ENCODE results near the gene ZNF610.
"Not testable (repeated sequence)": the region's sequence is repeated elsewhere in the genome, so short reads cannot be mapped to it uniquely, and the experiment has no call there.

Gene ZNF610

DNA sequence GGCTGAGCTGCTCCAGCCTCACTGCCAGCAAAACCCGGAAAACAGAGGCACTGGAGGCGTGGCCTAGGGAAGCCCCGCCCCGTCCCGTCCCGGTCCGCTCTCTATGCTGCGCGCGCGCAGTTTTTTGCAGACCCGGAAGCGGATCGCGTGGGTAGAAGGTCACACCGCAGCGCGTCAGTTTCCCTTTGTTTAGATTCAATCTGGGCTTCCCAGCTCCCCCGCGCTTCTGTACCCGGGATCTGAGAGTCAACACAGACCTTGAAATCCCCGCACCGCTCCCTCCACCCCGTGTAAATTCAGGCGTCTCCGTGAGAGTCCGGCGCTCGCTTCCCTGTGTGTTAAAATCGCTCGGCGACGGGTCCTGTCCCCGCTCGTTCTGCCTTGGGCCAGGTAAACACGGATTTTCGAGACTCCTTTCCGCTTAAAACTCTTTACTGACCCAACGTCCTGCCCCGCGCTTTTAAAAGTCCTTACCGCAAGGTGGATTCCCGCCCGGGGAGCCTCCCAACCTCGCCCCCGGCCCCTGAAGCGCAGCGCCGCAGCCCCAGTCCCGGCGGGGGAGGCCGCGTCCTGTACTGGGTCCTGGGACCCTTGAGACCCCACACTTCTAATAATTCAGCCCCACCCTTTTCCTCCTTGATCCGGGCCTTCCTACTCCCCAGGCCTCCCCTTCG, at the start of gene ZNF610:
ZNF610 (plus strand) TSS at position 127 of the 674 bp plus-strand sequence. CDS start 12,930 bp downstream, outside the sequence.
- no peaks in the 10 kb centered on the region for H3K4me1 ChIP-seq (ENCODE audit: control insufficient read depth, insufficient read depth, low read length)
- H3K27me3 ChIP-seq (ENCODE audit: control insufficient read depth, insufficient read depth, low read length) = no peaks in the 10 kb centered on the region
- H3K9ac ChIP-seq (ENCODE audit: low read length) = peak within 1 kb of the TSS; percentile 74
- H3K27ac ChIP-seq (ENCODE audit: low read depth, low read length) = peak within 1 kb of the TSS; percentile 62
- H3K4me3 ChIP-seq (ENCODE audit: low read length) = peak within 1 kb of the TSS; percentile 80
- no peaks in the 10 kb centered on the region for H3K36me3 ChIP-seq (ENCODE audit: control insufficient read depth, insufficient read depth, low read length)

- no peaks in the 10 kb centered on the region for H3K27me3 ChIP-seq (ENCODE audit: control insufficient read depth, insufficient read depth, low read length)
- H3K27ac ChIP-seq (ENCODE audit: low read depth, low read length) = no peak overlapping the region
- H3K4me3 ChIP-seq (ENCODE audit: low read length) = no peak overlapping the region
- H3K4me1 ChIP-seq (ENCODE audit: control insufficient read depth, insufficient read depth, low read length) = no peaks in the 10 kb centered on the region
- H3K9ac ChIP-seq (ENCODE audit: low read length) = no peak overlapping the region
- H3K36me3 ChIP-seq (ENCODE audit: control insufficient read depth, insufficient read depth, low read length) = peaks cover 33% of the 10 kb centered on the region
Measured at GRCh38 chr19:52286256-52286655, 49.8 kb upstream of the ZNF610 start.

DNA sequence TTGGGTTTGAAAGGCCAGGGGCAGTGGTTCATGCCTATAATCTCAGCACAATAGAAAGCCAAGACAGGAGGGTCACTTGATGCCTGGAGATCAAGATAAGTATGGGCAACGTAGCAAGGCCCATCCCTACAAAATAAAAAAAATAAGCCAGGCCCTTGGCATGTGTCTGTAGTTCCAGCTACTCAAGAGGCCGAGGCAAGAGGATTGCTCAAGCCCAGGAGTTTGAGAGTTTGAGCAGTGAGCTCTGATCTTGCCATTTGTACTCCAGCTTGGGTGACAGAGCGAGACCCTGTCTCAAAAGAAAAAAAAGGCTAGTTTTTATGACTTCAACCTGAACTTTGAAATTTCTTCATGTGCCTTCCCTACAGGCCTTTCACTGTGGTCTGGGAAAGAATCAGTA, 44.3 kb upstream of the ZNF610 start:
- no peak overlapping the region for H3K9ac ChIP-seq (ENCODE audit: low read length)
- H3K27me3 ChIP-seq (ENCODE audit: control insufficient read depth, insufficient read depth, low read length) = no peaks in the 10 kb centered on the region
- H3K4me3 ChIP-seq (ENCODE audit: low read length) = no peak overlapping the region
- no peak overlapping the region for H3K27ac ChIP-seq (ENCODE audit: low read depth, low read length)
- H3K4me1 ChIP-seq (ENCODE audit: control insufficient read depth, insufficient read depth, low read length) = peaks cover 3% of the 10 kb centered on the region
- peaks cover 8% of the 10 kb centered on the region for H3K36me3 ChIP-seq (ENCODE audit: control insufficient read depth, insufficient read depth, low read length)

GRCh38 chr19:52292946-52293345, 43.1 kb upstream of the ZNF610 start:
- H3K27ac ChIP-seq (ENCODE audit: low read depth, low read length); H3K9ac ChIP-seq (ENCODE audit: low read length); H3K27me3 ChIP-seq (ENCODE audit: control insufficient read depth, insufficient read depth, low read length); H3K36me3 ChIP-seq (ENCODE audit: control insufficient read depth, insufficient read depth, low read length); H3K4me3 ChIP-seq (ENCODE audit: low read length); H3K4me1 ChIP-seq (ENCODE audit: control insufficient read depth, insufficient read depth, low read length): not testable (repeated sequence)

GRCh38 chr19:52296400-52296772, 39.7 kb upstream of the ZNF610 start:
- Histone ChIP-seq H3K9ac (ENCODE audit: low read length) (peak overlapping the region; percentile 19), H3K4me3 (ENCODE audit: low read length) (peak overlapping the region; percentile 59), H3K27me3 (ENCODE audit: control insufficient read depth, insufficient read depth, low read length) (no peaks in the 10 kb centered on the region), H3K36me3 (ENCODE audit: control insufficient read depth, insufficient read depth, low read length) (peaks cover 13% of the 10 kb centered on the region), H3K27ac (ENCODE audit: low read depth, low read length) (peak overlapping the region; percentile 24), H3K4me1 (ENCODE audit: control insufficient read depth, insufficient read depth, low read length) (peaks cover 6% of the 10 kb centered on the region)

DNA sequence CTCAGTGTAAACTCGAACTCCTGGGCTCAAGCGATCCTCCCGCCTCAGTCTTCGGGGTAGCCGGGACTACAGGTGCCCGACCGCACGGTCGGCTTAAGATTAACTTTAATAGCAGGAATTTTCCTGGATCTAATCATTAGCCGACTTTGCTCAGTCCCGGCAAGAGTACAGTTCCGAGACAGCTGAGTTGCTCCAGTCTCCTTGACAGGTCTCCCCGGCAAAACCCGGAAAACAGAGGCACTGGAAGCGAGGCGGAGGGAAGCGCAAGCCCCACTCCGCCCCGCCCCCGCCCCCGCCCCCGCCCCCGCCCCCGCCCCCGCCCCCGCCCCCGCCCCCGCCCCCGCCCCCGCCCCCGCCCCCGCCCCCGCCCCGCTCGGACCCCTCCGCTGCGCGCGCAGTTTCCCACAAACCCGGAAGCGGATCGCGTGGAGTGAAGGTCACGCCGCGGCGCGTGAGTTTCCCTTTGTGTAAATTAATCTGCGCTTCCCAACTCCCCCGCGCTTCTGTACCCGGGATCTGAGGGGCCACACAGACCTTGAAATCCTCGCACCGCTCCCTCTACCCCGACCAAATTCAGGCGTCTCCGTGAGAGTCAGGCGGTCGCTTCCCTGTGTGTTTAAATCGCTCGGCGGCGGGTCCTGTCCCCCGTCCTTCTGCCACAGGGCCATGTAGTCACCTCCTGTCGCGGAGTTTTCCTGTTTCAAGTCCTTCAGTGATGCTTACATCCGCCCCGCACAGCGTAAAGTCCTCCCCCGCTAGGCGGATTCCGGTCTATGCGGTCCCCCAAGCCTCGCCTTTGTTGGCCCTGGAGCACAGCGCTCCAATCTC, 39.1 kb upstream of the ZNF610 start, which contains the start of gene ZNF480:
ZNF480 (plus strand) TSS at position 397 of the 828 bp plus-strand sequence. CDS start 3,244 bp downstream, outside the sequence.
- Histone ChIP-seq H3K27me3 (ENCODE audit: control insufficient read depth, insufficient read depth, low read length) (no peaks in the 10 kb centered on the region), H3K36me3 (ENCODE audit: control insufficient read depth, insufficient read depth, low read length) (peaks cover 19% of the 10 kb centered on the region), H3K27ac (ENCODE audit: low read depth, low read length) (peak within 1 kb of the TSS; percentile 87), H3K4me3 (ENCODE audit: low read length) (peak within 1 kb of the TSS; percentile 89), H3K4me1 (ENCODE audit: control insufficient read depth, insufficient read depth, low read length) (peaks cover 6% of the 10 kb centered on the region), H3K9ac (ENCODE audit: low read length) (peak within 1 kb of the TSS; percentile 85)

GRCh38 chr19:52297601-52298364, 38.3 kb upstream of the ZNF610 start:
- Histone ChIP-seq H3K4me3 (ENCODE audit: low read length) (peak overlapping the region; percentile 89), H3K4me1 (ENCODE audit: control insufficient read depth, insufficient read depth, low read length) (peaks cover 6% of the 10 kb centered on the region), H3K36me3 (ENCODE audit: control insufficient read depth, insufficient read depth, low read length) (peaks cover 25% of the 10 kb centered on the region), H3K9ac (ENCODE audit: low read length) (peak overlapping the region; percentile 85), H3K27ac (ENCODE audit: low read depth, low read length) (peak overlapping the region; percentile 87), H3K27me3 (ENCODE audit: control insufficient read depth, insufficient read depth, low read length) (no peaks in the 10 kb centered on the region)

DNA sequence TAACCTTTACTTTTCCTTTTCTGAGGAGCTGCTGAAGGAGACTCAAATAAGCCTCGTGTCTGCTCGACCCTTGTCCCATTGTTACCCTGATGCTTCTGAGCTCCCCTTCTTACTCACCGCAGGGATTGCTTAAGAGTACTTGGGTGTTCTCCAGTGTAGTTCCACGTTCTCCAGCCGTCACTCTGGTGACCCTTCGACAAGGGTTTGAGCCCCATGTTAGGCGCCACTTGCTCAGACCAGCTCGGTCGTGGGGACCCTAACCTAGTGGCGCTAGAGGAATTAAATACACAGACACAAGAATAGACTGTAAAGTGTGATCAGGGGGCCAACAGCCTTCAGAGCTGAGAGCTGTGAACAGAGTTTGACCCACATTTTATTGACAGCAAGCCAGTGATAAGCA, 28.8 kb upstream of the ZNF610 start:
- no peak overlapping the region for H3K27ac ChIP-seq (ENCODE audit: low read depth, low read length)
- no peak overlapping the region for H3K4me3 ChIP-seq (ENCODE audit: low read length)
- H3K4me1 ChIP-seq (ENCODE audit: control insufficient read depth, insufficient read depth, low read length) = no peaks in the 10 kb centered on the region
- peaks cover 34% of the 10 kb centered on the region for H3K36me3 ChIP-seq (ENCODE audit: control insufficient read depth, insufficient read depth, low read length)
- H3K27me3 ChIP-seq (ENCODE audit: control insufficient read depth, insufficient read depth, low read length) = no peaks in the 10 kb centered on the region
- H3K9ac ChIP-seq (ENCODE audit: low read length) = no peak overlapping the region

DNA sequence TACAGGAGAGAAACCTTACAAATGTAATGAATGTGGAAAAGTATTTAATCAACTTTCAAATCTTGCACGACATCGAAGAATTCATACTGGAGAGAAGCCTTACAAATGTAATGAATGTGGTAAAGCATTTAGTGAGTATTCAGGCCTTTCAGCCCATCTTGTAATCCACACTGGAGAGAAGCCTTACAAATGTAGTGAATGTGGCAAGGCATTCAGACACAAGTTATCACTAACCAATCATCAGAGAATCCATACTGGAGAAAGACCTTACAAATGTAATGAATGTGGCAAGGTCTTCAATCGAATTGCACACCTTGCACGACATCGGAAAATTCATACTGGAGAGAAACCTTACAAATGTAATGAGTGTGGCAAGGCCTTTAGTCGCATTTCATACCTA, 13.6 kb upstream of the ZNF610 start:
- Histone ChIP-seq H3K36me3 (ENCODE audit: control insufficient read depth, insufficient read depth, low read length) (peaks cover 37% of the 10 kb centered on the region), H3K9ac (ENCODE audit: low read length) (no peak overlapping the region), H3K4me3 (ENCODE audit: low read length) (no peak overlapping the region), H3K27me3 (ENCODE audit: control insufficient read depth, insufficient read depth, low read length) (no peaks in the 10 kb centered on the region), H3K27ac (ENCODE audit: low read depth, low read length) (no peak overlapping the region), H3K4me1 (ENCODE audit: control insufficient read depth, insufficient read depth, low read length) (no peaks in the 10 kb centered on the region)

- H3K27me3 ChIP-seq (ENCODE audit: control insufficient read depth, insufficient read depth, low read length) = no peaks in the 10 kb centered on the region
- no peaks in the 10 kb centered on the region for H3K4me1 ChIP-seq (ENCODE audit: control insufficient read depth, insufficient read depth, low read length)
- H3K9ac ChIP-seq (ENCODE audit: low read length) = no peak overlapping the region
- H3K4me3 ChIP-seq (ENCODE audit: low read length) = no peak overlapping the region
- H3K36me3 ChIP-seq (ENCODE audit: control insufficient read depth, insufficient read depth, low read length) = no peaks in the 10 kb centered on the region
- no peak overlapping the region for H3K27ac ChIP-seq (ENCODE audit: low read depth, low read length)
Measured at GRCh38 chr19:52331757-52332156, 4.3 kb upstream of the ZNF610 start.

GRCh38 chr19:52335768-52336116, 301 bp upstream of the ZNF610 start:
- Histone ChIP-seq H3K27ac (ENCODE audit: low read depth, low read length) (peak overlapping the region; percentile 62), H3K36me3 (ENCODE audit: control insufficient read depth, insufficient read depth, low read length) (no peaks in the 10 kb centered on the region), H3K9ac (ENCODE audit: low read length) (no peak overlapping the region), H3K4me3 (ENCODE audit: low read length) (peak overlapping the region; percentile 80), H3K4me1 (ENCODE audit: control insufficient read depth, insufficient read depth, low read length) (no peaks in the 10 kb centered on the region), H3K27me3 (ENCODE audit: control insufficient read depth, insufficient read depth, low read length) (no peaks in the 10 kb centered on the region)

- H3K27ac ChIP-seq (ENCODE audit: low read depth, low read length) = peak overlapping the region; percentile 62
- H3K4me3 ChIP-seq (ENCODE audit: low read length) = peak overlapping the region; percentile 80
Measured at GRCh38 chr19:52336791-52337381, 843 bp downstream of the ZNF610 start.

More at GRCh38 chr19:52336791-52337381, 843 bp downstream of the ZNF610 start:
- H3K27me3 ChIP-seq (ENCODE audit: control insufficient read depth, insufficient read depth, low read length) = no peaks in the 10 kb centered on the region
- peak overlapping the region; percentile 74 for H3K9ac ChIP-seq (ENCODE audit: low read length)
- H3K36me3 ChIP-seq (ENCODE audit: control insufficient read depth, insufficient read depth, low read length) = no peaks in the 10 kb centered on the region
- H3K4me1 ChIP-seq (ENCODE audit: control insufficient read depth, insufficient read depth, low read length) = no peaks in the 10 kb centered on the region

All from rectal smooth muscle tissue (tissue), 1 donor.